GM21786 (cell line): ENCODE results near the gene MRPL21.

Experiments used
- ATAC-seq: cut with Tn5 transposase; IDR thresholded peaks from one replicate; pipeline ENCODE4 v1.9.1; 2021; ENCODE audit not compliant: unreplicated experiment

Gene MRPL21

GRCh38 chr11:68842427-68843051, 61.1 kb downstream of the MRPL21 start:
- ATAC-seq: no peak

- no peak for ATAC-seq
Measured at GRCh38 chr11:68841718-68842426, 61.8 kb downstream of the MRPL21 start, which contains the start of gene CPT1A. Gene CPT1A, minus strand, starts transcription at chr11:68841916. Its CDS starts 26,442 bp downstream, at chr11:68815474.
